ENCODE data around the gene TRNAU1AP. TPM values are rescaled to one million over a fixed set of nuclear protein-coding genes. Genes with fewer than 3 reads are reported as not detected.

TRNAU1AP gene
- total and polyA plus RNA-seq, 2 of the 13 experiments (the other 11 are each of a cell fraction or from before 2014, with no cell fraction given): 29.0 to 42.9 TPM

GRCh38 chr1:28581531-28582247 is 28.8 kb downstream of the TRNAU1AP start (continued):
- peak; percentile 96 for TF ChIP-seq ZNF687 (CRISPR knock-in tag; IDR thresholded peaks at IDR 0.05)
- TF ChIP-seq, protein P1, sequence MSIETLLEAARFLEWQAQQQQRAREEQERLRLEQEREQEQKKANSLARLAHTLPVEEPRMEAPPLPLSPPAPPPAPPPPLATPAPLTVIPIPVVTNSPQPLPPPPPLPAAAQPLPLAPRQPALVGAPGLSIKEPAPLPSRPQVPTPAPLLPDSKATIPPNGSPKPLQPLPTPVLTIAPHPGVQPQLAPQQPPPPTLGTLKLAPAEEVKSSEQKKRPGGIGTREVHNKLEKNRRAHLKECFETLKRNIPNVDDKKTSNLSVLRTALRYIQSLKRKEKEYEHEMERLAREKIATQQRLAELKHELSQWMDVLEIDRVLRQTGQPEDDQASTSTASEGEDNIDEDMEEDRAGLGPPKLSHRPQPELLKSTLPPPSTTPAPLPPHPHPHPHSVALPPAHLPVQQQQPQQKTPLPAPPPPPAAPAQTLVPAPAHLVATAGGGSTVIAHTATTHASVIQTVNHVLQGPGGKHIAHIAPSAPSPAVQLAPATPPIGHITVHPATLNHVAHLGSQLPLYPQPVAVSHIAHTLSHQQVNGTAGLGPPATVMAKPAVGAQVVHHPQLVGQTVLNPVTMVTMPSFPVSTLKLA (IDR thresholded peaks at IDR 0.05): peak; percentile 57
- 0 out of 2 replicates have a peak, but pooled peaks have one; percentile 67 for TF ChIP-seq ISX (CRISPR knock-in tag; conservative IDR thresholded peaks at IDR 0.05)
- TF ChIP-seq PRPF4 (IDR thresholded peaks at IDR 0.05; ENCODE audit: low read depth, low read length, poor library complexity, severe bottlenecking): no peak
- no peak for TF ChIP-seq PRDM10 (CRISPR knock-in tag; IDR thresholded peaks at IDR 0.05; ENCODE audit: low read depth)
- TF ChIP-seq, protein P2, sequence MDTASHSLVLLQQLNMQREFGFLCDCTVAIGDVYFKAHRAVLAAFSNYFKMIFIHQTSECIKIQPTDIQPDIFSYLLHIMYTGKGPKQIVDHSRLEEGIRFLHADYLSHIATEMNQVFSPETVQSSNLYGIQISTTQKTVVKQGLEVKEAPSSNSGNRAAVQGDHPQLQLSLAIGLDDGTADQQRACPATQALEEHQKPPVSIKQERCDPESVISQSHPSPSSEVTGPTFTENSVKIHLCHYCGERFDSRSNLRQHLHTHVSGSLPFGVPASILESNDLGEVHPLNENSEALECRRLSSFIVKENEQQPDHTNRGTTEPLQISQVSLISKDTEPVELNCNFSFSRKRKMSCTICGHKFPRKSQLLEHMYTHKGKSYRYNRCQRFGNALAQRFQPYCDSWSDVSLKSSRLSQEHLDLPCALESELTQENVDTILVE (CRISPR knock-in tag; IDR thresholded peaks at IDR 0.05): no peak
- TF ChIP-seq ZKSCAN1 (IDR thresholded peaks at IDR 0.05; ENCODE audit: low read length): no peak
- TF ChIP-seq, protein P3, sequence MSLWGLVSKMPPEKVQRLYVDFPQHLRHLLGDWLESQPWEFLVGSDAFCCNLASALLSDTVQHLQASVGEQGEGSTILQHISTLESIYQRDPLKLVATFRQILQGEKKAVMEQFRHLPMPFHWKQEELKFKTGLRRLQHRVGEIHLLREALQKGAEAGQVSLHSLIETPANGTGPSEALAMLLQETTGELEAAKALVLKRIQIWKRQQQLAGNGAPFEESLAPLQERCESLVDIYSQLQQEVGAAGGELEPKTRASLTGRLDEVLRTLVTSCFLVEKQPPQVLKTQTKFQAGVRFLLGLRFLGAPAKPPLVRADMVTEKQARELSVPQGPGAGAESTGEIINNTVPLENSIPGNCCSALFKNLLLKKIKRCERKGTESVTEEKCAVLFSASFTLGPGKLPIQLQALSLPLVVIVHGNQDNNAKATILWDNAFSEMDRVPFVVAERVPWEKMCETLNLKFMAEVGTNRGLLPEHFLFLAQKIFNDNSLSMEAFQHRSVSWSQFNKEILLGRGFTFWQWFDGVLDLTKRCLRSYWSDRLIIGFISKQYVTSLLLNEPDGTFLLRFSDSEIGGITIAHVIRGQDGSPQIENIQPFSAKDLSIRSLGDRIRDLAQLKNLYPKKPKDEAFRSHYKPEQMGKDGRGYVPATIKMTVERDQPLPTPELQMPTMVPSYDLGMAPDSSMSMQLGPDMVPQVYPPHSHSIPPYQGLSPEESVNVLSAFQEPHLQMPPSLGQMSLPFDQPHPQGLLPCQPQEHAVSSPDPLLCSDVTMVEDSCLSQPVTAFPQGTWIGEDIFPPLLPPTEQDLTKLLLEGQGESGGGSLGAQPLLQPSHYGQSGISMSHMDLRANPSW (CRISPR knock-in tag; IDR thresholded peaks at IDR 0.05; ENCODE audit: borderline replicate concordance): peak; percentile 82; the same call in 1 of the 2 replicates
- TF ChIP-seq TBL1XR1 (IDR thresholded peaks at IDR 0.05; ENCODE audit: borderline replicate concordance, low read length, partially characterized antibody): no peak
- TF ChIP-seq TMF1 (CRISPR knock-in tag; IDR thresholded peaks at IDR 0.05; ENCODE audit: low read depth): peak; percentile 91; the same call in 1 of the 2 replicates
- no peak for TF ChIP-seq PHF5A (CRISPR knock-in tag; IDR thresholded peaks at IDR 0.05; ENCODE audit: low read depth, unreplicated experiment)
- peak; percentile 92 for TF ChIP-seq ZSCAN9 (CRISPR knock-in tag; IDR thresholded peaks at IDR 0.05; ENCODE audit: borderline replicate concordance)
- TF ChIP-seq ZFY (CRISPR knock-in tag; IDR thresholded peaks at IDR 0.05): peak; percentile 96
- no peak for TF ChIP-seq ZNF776 (CRISPR knock-in tag; IDR thresholded peaks at IDR 0.05)
- TF ChIP-seq ZNF530 (CRISPR knock-in tag; IDR thresholded peaks at IDR 0.05; ENCODE audit: low read depth): no peak
